ENCODE results near the gene PTGER3. TPM values are rescaled to one million over a fixed set of nuclear protein-coding genes. Genes with fewer than 3 reads are reported as not detected.
A peak's percentile ranks its signal among the peaks of the same experiment; 100 is the strongest.

PTGER3 gene
- total RNA-seq, 1 donor from 2014 or later, result 2.7 TPM

DNA sequence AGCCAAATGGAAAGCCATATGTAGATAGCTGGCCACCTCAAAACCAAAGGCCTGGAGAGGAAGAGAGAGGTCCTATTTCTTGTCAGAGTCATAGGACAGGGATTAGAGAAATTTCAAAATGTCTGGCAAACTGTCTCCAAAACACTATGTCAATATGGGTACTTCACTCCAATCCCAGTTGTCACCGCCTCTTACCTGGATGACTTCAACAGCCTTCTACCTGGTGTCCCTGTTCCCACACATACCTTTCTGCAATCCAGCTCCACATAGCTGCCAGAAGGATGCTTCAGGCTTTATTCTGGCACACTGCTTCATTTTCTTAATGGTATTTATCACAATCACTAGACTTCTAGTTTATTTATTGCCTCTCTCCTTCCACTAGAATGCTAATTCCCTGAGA is 14.5 kb downstream of the PTGER3 start:
- intact Hi-C loops (cut with DNase I), result no loop called here
- ATAC-seq (peak; percentile 36), DNase-seq (no peak)
- TF ChIP-seq, protein P1, sequence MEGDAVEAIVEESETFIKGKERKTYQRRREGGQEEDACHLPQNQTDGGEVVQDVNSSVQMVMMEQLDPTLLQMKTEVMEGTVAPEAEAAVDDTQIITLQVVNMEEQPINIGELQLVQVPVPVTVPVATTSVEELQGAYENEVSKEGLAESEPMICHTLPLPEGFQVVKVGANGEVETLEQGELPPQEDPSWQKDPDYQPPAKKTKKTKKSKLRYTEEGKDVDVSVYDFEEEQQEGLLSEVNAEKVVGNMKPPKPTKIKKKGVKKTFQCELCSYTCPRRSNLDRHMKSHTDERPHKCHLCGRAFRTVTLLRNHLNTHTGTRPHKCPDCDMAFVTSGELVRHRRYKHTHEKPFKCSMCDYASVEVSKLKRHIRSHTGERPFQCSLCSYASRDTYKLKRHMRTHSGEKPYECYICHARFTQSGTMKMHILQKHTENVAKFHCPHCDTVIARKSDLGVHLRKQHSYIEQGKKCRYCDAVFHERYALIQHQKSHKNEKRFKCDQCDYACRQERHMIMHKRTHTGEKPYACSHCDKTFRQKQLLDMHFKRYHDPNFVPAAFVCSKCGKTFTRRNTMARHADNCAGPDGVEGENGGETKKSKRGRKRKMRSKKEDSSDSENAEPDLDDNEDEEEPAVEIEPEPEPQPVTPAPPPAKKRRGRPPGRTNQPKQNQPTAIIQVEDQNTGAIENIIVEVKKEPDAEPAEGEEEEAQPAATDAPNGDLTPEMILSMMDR (IDR thresholded peaks at IDR 0.05), result no peak
- H3K27ac ChIP-seq, result no peak overlapping the region
- no peaks in the 10 kb centered on the region for H3K4me1 ChIP-seq
- H3K9me3 ChIP-seq, result no peaks in the 10 kb centered on the region
- H3K27me3 ChIP-seq, result no peaks in the 10 kb centered on the region
- no peaks in the 10 kb centered on the region for H3K36me3 ChIP-seq
- no peak overlapping the region for H3K4me3 ChIP-seq

DNA sequence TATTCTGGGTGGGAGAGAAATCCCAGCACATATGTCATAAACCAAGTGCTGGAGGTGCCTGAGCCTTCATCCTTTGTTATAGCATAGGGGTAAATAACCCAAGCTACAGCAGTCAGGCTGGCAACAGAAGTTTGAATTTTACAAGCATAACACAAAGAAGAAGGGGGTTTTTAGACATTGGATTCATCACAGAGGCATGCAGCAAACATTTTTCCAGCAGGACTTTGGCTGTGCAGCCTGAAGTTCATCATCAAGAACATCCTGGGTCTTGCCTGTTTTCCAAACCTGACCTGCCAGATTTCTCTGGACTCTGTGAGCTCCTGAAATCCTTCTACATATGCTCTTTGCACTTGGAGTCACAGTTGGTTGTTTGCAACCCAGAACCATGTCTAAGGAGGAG is 16.2 kb downstream of the PTGER3 start:
- TF ChIP-seq, protein P1 (IDR thresholded peaks at IDR 0.05), result no peak
- no peaks in the 10 kb centered on the region for H3K4me1 ChIP-seq
- ATAC-seq (no peak), DNase-seq (no peak)
- no peaks in the 10 kb centered on the region for H3K36me3 ChIP-seq
- intact Hi-C loops (cut with DNase I), result no loop called here
- H3K4me3 ChIP-seq, result no peak overlapping the region
- no peak overlapping the region for H3K27ac ChIP-seq
- no peaks in the 10 kb centered on the region for H3K9me3 ChIP-seq
- no peaks in the 10 kb centered on the region for H3K27me3 ChIP-seq

DNA sequence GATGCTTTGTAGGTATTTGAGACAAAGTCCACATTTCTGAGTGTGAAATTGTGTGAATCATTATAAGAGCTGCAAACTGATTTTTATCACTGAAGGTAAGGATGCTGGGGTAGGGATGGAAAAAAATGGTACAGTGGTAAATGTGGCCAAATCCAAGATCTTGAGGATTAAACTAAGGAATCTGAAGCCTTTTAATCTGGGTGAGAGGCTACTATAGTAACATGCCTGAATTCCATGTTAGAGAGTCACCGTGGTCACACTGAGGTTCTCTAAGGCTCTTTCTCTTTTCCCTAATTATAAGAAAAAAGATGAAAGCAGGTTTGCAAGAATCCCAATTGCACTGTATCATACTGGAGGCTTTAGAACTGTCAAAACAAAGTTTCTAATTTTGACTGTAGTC is 17.6 kb downstream of the PTGER3 start:
- ATAC-seq, result no peak
- no peak for DNase-seq
- H3K4me1 ChIP-seq, result no peaks in the 10 kb centered on the region
- TF ChIP-seq, protein P1 (IDR thresholded peaks at IDR 0.05), result no peak
- H3K27ac ChIP-seq, result no peak overlapping the region
- no peak overlapping the region for H3K4me3 ChIP-seq
- no peaks in the 10 kb centered on the region for H3K9me3 ChIP-seq
- intact Hi-C loops (cut with DNase I), result no loop called here
- H3K27me3 ChIP-seq, result no peaks in the 10 kb centered on the region
- H3K36me3 ChIP-seq, result no peaks in the 10 kb centered on the region

DNA sequence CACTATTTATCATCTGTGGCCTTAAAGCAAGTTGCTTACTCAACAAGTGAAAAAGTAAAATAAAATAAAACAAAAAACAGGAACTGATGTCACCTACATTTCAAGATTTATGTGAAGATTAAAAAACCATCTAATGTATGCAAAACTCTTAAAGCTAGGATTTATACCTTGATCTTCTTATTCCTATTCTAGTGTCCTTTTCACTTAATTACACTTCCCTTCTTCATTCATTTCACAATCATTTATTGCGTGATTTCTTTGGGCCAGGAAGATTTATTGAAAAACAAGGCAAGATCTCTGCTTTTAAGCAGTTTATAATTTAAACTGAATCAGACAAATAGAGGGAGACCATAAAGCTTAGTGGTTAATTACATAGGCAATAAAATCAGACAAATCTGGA is 18.6 kb downstream of the PTGER3 start:
- TF ChIP-seq, protein P1 (IDR thresholded peaks at IDR 0.05), result no peak
- H3K27ac ChIP-seq, result no peak overlapping the region
- intact Hi-C loops (cut with DNase I), result no loop called here
- no peak overlapping the region for H3K4me3 ChIP-seq
- DNase-seq (no peak), ATAC-seq (no peak)
- H3K36me3 ChIP-seq, result no peaks in the 10 kb centered on the region
- H3K4me1 ChIP-seq, result no peaks in the 10 kb centered on the region
- no peaks in the 10 kb centered on the region for H3K27me3 ChIP-seq
- H3K9me3 ChIP-seq, result no peaks in the 10 kb centered on the region

DNA sequence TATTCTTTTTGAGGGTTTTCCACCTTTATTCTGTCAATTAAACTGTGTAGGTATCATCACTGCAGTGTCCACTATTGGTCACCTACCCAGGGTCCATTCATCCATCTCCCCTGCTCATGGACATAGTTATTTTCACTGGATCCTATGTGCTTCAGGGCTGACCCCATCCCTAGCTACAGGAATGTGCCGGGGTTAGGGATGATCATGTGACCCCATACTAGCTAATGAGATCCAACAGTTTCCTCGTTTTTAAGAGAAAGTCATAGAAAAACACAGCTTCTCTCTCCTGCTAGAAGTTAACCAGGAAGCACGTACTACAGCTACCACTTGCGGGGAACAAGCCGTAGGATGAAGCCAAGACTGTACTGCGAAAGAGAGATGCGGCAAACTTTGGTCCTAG is 19.6 kb downstream of the PTGER3 start:
- Histone ChIP-seq H3K4me3 (no peak overlapping the region), H3K9me3 (no peaks in the 10 kb centered on the region), H3K36me3 (no peaks in the 10 kb centered on the region), H3K27me3 (no peaks in the 10 kb centered on the region), H3K4me1 (no peaks in the 10 kb centered on the region), H3K27ac (no peak overlapping the region)
- TF ChIP-seq, protein P1 (IDR thresholded peaks at IDR 0.05), result no peak
- ATAC-seq (no peak), DNase-seq (no peak)
- intact Hi-C loops (cut with DNase I), result no loop called here

DNA sequence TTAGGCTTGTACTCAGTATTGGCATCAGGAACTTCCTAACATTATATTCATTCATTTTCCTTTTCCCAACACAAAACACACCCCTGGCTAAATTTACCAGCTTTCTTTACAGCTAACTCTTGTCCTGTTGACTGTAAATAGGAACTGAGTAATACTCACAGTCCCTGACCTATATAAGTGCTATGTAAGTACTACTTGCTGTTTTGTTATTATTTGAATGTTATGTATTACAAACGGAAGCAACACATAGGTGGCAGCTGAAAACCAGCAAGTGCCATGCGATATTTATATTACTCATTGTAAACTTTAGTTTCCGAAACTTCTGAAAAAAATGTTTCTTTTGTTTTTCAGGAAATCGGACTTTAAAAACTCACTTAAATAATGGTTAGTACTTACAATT is 21.5 kb downstream of the PTGER3 start:
- TF ChIP-seq, protein P1 (IDR thresholded peaks at IDR 0.05), result no peak
- no peak for ATAC-seq

More for the DNA sequence above, 21.5 kb downstream of the PTGER3 start:
- Histone ChIP-seq H3K4me3 (no peak overlapping the region), H3K36me3 (no peaks in the 10 kb centered on the region), H3K4me1 (no peaks in the 10 kb centered on the region), H3K27me3 (no peaks in the 10 kb centered on the region), H3K9me3 (no peaks in the 10 kb centered on the region), H3K27ac (no peak overlapping the region)
- intact Hi-C loops (cut with DNase I), result no loop called here
- DNase-seq, result no peak

All from upper lobe of right lung (tissue), 1 donor.